NCI-H2227 (cell line): ENCODE data around the gene TAGAP.
"Not testable (repeated sequence)": the region's sequence is repeated elsewhere in the genome, so short reads cannot be mapped to it uniquely, and the experiment has no call there.

Experiments
- DNase-seq: peaks from one replicate; lab custom pipeline; 2025; ENCODE audit not compliant: unreplicated experiment; lab: John Stamatoyannopoulos, UW

TAGAP gene

DNA sequence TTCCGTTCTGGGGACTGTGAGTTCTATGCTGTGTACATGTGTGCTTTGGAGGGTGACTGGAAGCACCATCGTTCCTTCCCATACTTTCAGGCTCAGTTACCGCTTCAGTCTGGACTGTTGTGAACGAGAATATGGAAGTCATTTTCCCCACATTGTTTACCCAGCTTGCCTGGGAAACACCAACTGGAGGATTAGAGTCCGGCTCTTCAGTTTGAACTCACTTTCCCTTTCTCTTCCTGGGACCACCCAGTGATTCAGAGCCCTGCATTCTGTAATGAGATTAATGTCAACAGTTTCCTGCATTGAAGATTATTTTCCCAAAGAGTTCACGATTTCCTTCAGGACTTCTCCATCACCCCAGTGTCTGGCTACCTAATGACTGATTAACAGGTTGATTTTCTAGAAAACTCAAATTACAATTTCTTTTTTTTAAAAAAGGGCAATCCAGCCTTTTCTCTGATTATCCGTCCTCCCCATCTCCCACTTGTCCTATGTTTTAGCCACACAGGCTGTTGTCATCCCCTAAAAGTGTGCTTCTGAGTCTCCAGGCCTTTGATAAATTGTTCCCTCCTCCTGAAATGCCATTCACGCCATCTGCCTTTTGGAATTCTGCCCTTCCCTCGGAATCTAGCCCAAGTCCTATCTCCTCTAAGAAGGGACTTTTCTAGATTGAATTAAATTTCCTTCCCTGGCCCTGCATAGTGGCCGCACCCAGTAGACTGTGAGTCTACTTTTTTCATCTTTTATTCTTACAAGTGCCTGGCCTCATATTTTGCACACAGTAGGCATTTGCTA lies 3.3 kb upstream of the TAGAP start:
- DNase-seq, result no peak

DNA sequence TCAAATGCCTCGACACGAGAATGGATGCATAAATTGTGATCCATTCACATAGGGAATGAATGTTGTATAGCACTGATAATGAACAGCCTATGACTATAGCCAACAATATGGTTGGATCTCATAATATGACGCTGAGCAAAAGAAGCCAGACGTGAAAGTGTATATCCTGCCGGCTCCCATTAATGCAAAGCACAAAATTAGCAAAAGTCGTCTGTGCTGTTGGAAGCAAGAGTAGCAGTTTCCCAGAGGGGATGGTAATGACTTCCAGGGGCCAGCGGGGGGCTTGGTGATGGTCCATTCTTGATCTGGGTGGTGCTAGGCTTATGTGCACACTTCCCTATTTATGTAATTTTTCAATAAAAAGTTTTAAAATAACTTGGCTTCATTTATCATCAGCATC lies 1.0 kb upstream of the TAGAP start:
- no peak for DNase-seq

DNA sequence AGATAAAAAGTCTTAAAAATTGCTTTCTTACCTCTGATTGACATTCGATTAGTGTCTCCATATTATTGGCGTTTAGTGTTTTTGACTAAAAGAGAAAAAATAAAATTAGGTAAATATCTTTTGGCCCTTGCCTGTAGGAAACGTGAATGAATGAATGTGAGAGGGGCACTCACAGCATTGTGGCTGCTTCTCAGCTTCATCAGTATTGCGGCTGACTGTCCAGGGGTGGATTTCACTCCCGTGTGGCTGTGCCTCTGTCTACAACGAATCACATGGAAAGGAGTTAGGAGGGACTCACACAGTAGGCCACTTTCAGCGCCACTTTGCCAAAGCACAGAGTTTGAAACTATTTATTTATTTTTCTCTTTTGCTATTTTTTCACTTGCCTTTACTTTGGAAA lies 844 bp downstream of the TAGAP start:
- DNase-seq, result no peak

DNA sequence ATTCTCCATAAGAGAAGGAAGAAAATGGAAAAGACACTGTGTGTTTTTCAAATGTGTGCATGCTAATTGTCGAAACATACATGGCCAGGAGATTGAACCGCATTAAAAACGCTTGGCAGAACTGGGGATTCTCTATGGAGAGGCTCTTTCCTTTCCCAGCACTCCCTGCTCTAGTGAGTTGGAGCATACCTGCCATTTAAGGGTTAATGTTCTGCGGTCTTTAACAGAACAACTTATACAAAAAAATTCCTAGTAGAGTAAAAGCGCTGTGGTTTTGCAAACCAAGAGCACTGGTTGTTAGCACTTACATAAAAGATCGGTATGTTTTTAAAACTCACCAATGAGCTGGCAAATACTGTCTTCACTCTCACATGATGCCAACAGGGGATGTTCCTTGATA lies 1.5 kb downstream of the TAGAP start:
- DNase-seq, result no peak

DNA sequence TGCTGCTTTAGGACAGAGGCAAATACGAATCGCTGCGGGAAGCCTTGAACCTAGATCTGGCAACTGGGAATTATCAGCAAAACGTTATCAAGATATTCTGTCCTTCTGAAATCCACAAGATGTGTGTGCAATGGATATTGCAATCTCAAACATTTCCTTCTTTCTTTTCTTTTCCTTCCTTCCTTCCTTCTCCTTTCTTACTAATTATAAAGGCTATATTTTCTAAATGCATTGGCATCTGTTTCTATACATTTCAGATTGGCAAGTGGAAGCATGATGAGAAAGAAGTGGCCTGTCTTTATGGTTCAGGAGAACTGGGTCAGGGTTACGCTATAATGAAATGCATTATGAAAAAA lies 2.0 kb downstream of the TAGAP start:
- no peak for DNase-seq

DNA sequence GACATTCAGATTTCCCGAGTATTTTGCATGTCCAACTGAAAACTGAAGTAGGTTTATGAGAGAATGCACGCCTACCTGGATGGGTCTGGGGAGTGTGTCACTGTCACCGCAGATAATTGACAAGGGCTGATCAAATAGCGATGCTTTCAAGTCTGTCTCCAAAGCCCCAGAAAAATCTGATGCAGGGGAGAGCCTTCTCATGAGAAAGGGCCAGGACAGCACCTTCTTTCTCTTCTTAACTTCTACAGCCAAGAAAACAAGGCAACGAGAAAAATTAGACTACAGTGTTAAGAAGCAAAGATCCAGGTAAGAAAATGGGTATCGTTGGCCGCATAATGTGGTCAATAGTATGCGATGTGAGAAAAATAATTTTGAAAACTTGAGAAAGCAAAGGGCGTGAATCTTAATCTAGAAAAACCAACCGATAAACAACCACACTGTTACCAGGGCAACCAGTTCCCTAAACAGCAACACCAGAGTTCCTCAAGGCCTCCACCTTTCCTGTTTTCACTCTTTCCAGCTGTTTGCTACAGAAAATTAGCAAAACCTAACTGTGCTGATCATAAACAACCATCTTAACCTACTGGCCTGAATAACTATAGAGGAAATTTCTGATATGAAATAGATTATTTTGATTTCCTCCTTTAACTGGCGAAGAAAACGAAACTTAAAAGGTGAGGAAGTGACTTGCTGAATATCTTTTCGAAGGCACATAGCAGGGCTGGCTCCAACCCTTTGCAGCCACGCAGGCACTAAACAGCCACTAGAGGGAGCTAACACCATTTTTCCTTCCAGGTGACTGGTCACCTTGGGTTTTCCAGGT lies 2.6 kb downstream of the TAGAP start:
- peak; percentile 67 for DNase-seq

DNA sequence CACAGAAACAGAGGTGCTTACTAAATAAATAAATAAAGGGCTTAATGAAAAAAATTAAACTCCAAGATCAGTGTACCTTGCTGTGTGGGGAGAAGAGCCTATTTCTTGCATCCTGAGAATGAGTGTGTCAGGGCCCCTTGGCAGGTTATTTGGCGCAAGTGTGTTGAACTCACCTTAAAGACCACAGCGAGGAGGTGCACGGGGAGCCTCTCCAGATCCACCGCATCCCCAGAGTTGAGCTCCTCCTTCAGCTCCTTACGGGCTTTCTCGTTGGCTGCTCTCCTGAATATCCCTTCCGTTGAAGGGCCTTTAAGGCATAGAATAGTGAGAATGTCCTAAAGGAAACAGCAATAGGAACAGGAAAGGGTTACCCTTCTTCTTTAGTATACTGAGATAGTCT lies 3.6 kb downstream of the TAGAP start:
- no peak for DNase-seq

DNA sequence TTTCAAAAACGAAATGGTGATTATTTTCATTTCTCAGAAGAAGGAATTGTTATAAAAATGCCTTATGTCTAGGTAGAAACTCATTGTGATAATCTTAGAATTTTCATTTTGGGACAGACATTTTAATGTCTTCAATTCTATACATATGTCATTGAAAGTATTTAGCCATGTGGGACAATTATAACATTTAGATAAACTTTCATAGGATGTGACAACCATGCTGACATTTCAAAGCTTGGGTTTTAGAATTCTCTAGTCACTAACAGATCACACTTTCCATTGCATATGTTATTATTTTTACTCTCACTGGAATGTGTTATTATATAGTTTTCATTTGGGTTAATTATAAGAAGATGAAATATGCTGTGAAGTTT lies 4.9 kb downstream of the TAGAP start:
- DNase-seq, result no peak

DNA sequence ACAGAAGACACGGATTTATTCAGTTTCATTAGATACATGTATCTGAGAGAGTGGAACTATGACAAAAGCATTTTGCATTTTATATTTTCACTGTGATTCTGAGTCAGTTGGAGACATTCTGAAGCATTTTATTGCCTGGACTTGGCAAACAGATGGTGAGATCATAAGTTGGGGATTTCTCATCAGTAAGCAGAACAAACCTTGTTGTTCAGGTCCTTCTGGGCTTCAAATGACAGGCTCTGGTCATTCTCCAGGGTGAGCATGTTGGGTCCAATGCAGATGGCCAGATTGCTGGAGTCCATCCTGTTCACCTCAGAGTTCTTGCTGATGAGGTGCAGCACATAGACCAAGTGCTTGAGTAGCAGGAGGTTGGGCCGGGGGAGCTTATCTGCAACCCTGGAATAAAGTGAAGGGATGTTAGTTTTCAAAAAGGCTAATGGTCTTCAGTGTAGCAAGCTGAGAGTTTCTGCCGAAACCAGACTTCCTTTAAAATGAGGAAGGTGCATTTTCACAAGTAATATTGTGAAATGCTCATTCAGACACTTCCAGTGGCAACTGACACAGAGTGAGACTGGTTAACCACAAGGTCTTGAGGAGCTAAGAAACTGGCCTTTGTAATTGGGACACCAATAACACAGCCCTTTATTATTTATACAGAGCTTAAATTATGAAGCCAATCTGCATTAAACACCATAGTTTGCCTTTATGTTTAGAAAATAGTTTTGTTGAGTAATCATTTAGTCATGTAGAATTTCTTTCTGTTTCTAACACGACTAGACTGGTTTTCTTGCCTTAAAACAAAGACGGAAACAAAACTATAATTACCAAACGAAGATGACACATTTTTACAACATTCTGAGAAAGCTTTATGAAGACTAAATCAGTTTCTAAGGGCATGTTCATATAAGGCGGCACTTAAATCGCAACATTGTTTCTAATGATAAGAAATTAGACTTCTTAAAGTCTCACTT lies 5.6 kb downstream of the TAGAP start:
- no peak for DNase-seq

DNA sequence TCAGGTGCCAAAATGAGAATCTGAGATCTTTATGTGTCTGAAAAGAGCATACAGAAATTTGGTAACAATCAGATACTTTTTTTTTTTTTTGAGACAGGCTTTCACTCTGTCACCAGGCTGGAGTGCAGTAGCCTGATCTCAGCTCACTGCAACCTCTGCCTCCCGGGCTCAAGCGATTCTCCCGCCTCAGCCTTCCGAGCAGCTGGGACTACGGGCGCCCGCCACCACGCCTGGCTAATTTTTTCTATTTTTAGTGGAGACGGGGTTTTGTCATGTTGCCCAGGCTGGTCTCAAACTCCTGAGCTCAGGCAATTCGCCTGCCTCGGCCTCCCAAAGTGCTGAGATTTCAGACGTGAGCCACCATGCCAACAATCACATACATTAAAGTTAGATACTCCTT lies 6.5 kb downstream of the TAGAP start:
- DNase-seq, result not testable (repeated sequence)

DNA sequence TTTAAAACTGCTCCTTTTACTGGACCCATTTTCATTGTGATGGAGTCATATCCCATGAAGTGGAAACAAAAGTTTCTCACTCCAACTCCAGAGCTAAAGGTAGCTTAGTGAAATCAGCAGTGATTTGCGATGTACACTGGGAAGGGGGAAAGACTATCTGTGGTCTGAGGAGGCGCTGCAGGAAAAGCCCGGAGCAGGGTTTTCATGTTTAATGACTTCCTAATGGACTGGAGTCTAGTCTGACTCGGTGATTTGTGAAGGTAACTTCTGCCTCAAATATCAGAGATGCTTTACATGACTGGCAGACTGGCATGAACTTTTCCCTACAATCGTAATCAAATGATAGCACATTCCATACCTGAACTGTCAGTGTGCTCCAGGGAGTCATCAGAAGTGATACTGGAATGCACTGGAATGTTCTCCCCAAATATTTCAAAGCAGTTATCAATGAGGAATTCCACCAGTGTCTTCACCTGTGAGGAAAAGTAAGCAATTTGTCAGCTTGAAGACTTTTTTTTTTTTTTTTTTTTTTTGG lies 7.0 kb downstream of the TAGAP start:
- DNase-seq, result no peak

DNA sequence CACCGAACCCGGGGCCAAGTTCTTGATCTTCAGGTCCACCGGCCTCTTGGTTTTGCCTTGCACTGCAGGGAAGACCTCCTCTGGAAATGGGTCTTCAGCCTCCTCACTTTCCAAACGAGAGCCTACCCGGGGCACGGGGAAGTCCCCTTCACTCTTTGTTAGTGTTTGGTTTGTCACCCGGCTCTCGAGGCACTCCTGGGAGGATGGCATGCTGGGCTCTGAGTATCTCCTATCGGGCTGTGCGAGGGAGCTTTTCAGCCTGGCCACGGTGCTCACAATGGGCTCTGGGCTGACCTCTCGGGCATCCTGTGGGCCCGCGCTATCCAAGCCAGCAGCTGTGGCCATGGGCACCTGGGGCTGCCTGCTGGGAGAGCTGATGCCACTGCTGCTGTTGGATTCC lies 8.1 kb downstream of the TAGAP start:
- no peak for DNase-seq

DNA sequence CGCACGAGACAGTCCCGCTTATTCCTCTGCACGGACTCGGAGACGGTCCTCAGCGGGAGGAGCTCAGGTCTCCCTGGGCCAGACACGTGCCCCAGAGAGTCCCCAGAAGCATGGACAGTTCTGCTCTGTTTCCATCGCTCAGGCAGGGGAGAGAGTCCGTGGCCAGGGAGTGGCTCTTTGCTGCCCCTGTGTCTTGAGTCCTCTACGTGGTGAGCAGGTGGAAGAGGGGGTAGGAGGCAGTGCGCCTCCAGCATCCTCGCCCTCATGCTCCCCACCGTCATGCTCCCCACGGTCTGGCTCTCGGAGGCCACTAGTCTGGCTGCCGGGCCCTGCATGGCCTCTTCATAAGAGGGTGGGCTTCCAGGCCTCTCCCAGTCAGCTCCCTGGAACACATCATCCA lies 8.9 kb downstream of the TAGAP start:
- DNase-seq, result no peak

DNA sequence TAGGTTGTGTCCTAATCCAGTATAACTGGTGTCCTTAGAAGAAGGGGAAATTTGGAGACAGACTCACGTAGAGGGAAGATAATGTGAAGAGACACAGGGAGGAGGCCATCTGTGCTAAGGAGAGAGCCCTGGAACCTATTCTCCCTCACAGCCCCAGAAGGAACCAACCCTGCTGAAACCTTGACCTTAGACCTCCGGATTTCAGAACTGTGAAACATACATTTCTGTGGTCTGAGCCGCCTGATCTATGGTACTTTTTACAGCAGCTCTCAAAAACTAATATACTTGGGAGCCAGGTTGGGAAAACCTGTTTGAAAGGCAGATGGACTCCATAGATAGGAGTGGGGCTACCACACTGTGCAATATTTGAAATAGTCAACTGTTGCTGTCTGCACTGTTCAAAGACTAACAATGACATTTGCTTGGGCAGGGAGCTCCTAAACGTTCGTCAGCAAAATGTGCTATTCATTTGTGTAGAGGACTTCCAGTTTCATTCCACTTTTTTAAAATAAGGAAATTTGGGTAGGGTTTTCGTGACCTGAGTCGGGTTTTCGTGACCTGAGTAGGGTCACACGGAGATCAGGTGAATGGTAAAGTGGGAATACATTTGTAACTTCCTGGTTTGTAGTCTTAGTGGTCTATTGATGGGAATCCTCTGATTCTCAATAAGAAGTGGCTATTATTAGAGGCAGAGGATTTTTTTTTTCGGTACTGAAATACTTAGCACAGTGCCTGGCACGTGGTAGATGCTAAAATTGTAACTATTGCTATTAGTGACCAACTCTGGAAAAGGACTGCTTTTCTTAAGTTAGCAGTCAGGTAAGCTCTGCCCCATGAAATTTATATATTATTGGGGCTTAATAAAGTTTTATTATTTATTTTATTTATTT lies 11.4 kb downstream of the TAGAP start:
- no peak for DNase-seq

DNA sequence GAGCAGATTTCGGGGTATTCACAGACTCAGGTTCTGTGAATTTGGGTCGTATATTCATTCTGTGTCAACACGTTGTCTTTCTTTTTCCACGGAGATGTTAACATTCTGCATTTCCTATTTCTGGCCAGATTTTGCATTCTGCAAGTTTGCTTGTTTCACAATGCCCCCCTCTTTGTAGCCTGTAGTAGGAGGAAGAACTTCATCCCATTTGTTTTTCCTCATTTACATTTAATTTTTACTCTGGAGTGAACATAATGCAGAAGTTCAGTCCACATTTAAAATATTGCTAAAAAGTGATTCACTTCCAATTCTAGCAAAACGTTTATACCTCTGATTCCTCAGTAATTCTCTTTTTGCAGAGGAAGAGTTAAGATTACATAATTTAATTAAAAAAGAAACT lies 12.9 kb downstream of the TAGAP start:
- DNase-seq, result no peak

DNA sequence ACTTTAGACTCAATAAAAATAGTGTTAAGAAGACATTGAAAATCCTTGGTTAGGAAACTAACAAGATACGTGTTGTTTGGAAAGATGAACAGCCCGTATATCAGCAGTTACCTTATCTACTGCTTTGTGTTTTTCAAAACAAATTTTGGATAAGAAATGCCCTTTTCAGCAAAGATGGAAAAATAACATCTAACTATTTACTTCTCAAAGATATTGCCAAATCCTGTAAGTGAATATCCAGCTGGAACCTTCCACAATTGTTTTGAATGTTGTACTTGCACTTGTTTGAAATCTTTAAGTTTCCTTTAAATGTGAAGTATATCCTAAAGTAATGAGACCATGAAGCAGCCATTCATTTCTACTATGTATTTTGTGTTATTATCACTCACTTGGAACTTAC lies 14.6 kb downstream of the TAGAP start:
- no peak for DNase-seq

DNA sequence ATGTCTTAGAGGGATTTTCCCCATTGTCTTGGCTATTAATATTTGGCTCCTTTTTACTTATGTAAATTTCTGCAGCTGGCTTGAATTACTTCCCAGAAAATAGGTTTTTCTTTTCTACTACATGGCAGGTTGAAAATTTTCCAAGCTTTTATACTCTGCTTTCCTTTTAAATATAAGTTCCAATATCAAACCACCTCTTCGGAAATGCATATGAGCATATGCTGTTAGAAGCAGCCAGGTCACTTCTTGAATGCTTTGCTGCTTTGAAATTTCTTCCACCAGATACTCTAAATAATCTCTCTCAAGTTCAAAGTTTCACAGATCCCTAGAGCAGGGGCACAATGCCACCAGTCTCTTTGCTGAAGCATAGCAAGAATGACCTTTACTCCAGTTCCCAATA lies 19.6 kb downstream of the TAGAP start:
- DNase-seq, result not testable (repeated sequence)

DNA sequence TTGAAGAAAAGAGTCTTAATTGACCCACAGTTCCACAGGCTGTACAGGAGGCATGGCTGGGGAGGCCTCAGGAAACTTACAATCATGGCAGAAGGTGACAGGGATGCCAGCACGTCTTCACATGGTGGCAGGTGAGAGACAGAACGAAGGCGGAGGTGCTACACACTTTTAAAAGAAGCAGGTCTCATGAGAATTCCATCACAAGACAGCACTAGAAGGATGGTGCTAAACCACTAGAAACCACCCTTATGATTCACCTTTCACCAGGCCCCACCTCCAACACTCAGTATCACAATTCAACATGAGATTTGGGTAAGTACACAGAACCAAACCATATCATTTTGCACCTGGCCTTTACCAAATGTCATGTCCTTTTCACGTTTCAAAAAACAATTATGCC lies 20.9 kb downstream of the TAGAP start:
- DNase-seq, result no peak

DNA sequence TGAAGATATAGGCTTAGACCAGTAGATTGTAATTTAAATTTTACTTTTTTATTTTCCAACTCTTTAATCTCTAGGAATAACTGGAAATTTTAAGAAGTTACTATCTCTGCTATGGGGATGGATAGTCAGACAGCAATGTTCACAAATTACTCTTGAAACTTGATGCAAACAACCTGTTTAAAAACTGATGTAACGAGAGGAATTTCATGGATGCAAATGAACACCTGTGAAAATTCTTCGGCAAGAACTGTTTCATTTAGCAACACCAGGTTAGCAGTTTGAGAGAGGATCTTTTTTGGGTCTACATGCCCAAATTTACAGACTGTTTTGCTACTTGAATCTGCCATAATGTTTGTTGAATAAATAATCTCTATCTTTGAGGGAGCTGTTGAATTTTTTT lies 24.8 kb downstream of the TAGAP start:
- DNase-seq, result no peak
